ENCODE results near the gene PIK3R3.
A peak's percentile ranks its signal among the peaks of the same experiment; 100 is the strongest.

The PIK3R3 gene

GRCh38 chr1:46158312-46159281 is 26.2 kb upstream of the PIK3R3 start:
- FAIRE-seq (peak; percentile 90), DNase-seq (ENCODE audit: insufficient read length, low spot score) (no peak)

DNA sequence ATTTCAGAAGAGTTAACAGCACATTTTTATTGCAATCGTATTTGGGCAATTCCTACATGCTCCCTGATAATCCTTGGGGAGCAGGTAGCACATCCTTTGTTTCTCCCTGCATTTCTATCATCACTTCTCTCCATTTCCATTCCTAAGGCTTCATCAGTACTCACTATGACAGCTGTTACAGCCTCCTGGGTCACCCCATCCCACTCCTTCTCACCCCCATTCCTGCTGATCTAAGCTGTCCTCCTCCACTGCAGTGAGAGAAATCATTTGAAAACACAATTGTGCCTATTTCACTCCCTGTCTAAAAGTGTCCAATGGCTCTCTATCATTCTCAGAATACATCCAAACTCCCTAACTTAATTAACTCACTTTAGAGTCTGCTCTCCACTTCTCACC is 25.5 kb upstream of the PIK3R3 start:
- no peak for DNase-seq (ENCODE audit: insufficient read length, low spot score)
- no peak for FAIRE-seq

DNA sequence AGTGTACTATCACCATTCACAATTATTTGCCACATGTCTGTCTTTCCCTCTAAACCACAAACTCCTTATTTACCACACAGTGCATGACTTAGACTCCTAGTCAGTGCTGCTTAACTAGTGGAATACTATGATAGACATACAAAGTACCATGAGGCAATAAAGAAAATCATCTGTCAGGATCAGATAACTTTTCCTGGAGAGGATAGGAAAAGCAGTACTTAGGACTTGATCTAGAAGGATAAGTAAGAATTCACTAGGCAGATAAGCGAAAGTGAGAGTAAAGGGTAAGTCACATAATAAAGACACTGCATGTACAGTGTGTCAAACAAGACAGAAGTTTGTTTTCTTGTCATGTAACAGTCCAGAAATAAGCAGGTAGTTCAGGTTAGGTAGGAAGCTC is 21.3 kb upstream of the PIK3R3 start:
- FAIRE-seq (peak; percentile 11), DNase-seq (ENCODE audit: insufficient read length, low spot score) (no peak)

GRCh38 chr1:46153228-46153627 is 20.8 kb upstream of the PIK3R3 start:
- DNase-seq (ENCODE audit: insufficient read length, low spot score) (no peak), FAIRE-seq (no peak)

- FAIRE-seq (no peak), DNase-seq (ENCODE audit: insufficient read length, low spot score) (no peak)
Observed at GRCh38 chr1:46152016-46152415, 19.6 kb upstream of the PIK3R3 start.

DNA sequence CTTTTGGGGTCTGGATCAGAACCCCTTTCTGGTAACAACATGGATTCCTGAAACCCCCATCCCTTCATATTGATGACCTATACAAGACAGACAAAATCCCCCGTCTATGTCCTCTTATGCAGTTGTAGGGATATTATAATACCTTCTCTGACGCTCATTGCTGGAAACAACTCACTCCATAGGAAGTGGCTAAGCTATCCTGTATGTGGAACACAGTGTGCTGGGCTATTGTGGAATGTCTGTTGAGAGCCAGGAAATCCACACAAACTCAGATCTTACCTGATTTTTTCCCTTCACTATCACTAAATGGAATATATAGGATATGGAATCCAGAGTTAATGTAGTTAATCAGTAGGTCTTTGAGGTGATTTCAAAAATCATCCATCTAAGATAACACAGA is 17.7 kb upstream of the PIK3R3 start:
- FAIRE-seq (no peak), DNase-seq (ENCODE audit: insufficient read length, low spot score) (no peak)

DNA sequence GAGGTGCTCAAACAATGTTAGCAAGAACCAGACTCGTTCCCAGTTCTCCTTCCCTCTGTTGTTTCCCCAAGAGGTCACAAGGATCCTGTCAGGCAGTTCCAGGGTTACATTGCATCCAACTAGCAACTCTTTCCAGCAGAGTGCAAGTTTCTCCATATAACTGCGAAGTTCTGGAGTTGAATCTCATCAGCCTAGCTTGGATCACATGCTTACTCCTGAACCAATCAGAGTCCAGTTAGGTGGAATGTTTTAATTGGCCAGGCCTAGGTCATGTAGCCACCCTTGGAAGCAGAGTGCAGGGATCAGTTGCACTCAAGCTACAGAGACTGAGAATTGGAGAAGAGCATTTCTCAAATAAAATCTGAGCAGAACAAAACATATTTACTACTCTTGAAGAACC is 15.9 kb upstream of the PIK3R3 start:
- DNase-seq (ENCODE audit: insufficient read length, low spot score) (no peak), FAIRE-seq (no peak)

GRCh38 chr1:46137916-46138315 is 5.5 kb upstream of the PIK3R3 start:
- FAIRE-seq (no peak), DNase-seq (ENCODE audit: insufficient read length, low spot score) (no peak)

GRCh38 chr1:46136711-46137110 is 4.3 kb upstream of the PIK3R3 start:
- no peak for FAIRE-seq
- DNase-seq (ENCODE audit: insufficient read length, low spot score): no peak

DNA sequence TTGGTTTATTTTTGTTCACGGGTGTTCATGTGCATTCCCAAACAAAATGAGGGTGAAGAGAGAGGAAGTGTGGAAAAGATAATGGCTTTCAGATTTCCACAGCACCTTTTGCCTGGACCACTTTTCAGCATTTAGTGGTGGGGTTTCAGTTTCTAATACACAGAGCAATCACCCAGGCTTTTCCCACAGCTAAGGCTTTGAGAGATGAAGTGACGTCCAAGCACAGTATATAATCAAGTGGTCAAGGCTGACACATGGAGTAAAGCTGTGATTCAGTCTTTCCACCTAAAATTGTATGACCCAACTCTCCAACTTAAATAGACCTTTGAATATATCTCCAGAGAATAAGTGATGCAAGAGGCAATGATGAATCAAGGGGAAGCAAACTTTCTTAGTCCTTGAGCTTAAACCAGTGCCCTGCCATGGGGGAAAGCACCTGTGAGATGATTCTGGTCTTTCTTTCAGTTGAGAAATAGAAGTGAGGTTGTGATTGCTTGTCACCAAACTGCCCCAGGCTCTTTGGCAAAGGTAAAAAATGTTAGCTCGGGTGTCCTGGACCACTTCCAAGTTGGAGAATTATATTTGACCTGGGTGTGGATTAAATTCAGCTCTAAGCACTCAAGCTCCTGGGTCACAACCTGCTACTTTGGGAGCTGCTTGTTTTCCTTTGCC is 2.4 kb upstream of the PIK3R3 start:
- FAIRE-seq (peak; percentile 85), DNase-seq (ENCODE audit: insufficient read length, low spot score) (no peak)

GRCh38 chr1:46133781-46134350 is 1.4 kb upstream of the PIK3R3 start:
- FAIRE-seq (peak; percentile 70), DNase-seq (ENCODE audit: insufficient read length, low spot score) (no peak)

DNA sequence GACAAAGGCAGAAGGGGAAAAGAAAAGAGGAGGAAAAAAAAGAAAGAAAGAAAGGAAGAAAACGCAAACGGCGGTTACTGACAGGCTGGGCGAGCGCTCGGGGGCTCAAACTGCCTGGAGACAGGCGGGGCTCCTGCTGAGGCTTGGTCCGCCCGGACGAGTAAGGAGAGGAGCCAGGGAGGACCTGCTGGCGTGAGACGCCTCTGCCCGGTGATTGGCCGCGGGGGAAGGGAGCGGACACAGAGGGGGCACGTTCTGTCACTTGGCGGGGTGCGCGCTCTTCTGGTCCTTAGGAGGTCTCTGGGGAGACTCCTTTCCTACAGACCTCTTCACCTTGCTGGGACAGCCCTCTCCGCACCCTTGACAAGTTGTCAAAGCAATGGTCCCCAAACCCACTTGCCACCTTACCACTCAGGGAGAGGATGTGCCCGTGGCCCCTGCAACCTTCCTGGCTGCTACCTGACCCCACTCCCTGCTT is 791 bp upstream of the PIK3R3 start:
- FAIRE-seq: no peak
- DNase-seq (ENCODE audit: insufficient read length, low spot score): peak; percentile 41

- DNase-seq (ENCODE audit: insufficient read length, low spot score) (no peak), FAIRE-seq (peak; percentile 63)
Observed at GRCh38 chr1:46131712-46132528, 509 bp downstream of the PIK3R3 start.

GRCh38 chr1:46131093-46131492 is 1.3 kb downstream of the PIK3R3 start:
- DNase-seq (ENCODE audit: insufficient read length, low spot score) (no peak), FAIRE-seq (peak; percentile 72)

DNA sequence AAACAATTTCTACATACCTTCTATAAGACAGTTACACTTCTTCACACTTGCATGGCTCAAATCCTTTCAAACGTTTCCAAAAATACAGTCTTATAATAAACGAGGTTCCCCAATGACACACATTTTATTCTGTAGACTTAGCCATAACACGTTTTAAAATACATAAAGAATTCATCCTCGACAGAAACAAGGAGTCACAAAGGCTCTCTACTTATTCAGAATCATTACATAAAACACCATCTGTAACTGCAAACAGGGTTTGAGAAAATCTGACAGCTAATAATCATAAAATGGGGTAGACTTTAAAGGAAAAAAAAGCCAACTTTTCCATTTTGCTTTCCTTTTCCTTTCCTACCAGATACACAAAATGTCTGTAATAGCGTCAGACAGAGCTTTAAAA is 1.8 kb downstream of the PIK3R3 start:
- FAIRE-seq: peak; percentile 66
- DNase-seq (ENCODE audit: insufficient read length, low spot score): no peak

- FAIRE-seq (peak; percentile 69), DNase-seq (ENCODE audit: insufficient read length, low spot score) (no peak)
Observed at GRCh38 chr1:46130121-46130520, 2.3 kb downstream of the PIK3R3 start.

- FAIRE-seq: no peak
- DNase-seq (ENCODE audit: insufficient read length, low spot score): no peak
Observed at GRCh38 chr1:46128344-46128743, 4.1 kb downstream of the PIK3R3 start.

- DNase-seq (ENCODE audit: insufficient read length, low spot score) (no peak), FAIRE-seq (peak; percentile 35)
Observed at GRCh38 chr1:46118856-46119255, 13.6 kb downstream of the PIK3R3 start.

- DNase-seq (ENCODE audit: insufficient read length, low spot score) (no peak), FAIRE-seq (no peak)
Observed at GRCh38 chr1:46117810-46118494, 14.5 kb downstream of the PIK3R3 start.

Data from GM19239 (cell line).